ENCODE measurements around the gene PILRB. TPM values are rescaled to one million over a fixed set of nuclear protein-coding genes. Genes with fewer than 3 reads are reported as not detected.

Gene PILRB
- total RNA-seq, 1 experiment from 2014 or later: 60.2 TPM

- Histone ChIP-seq H4K20me1 (ENCODE audit: insufficient read depth) (no peaks in the 10 kb centered on the region), H3K9me3 (ENCODE audit: control insufficient read depth in 1 of 2, insufficient read depth in 1 of 2, low read depth in 1 of 2, low read length in 2 of 2) (no peaks in the 10 kb centered on the region), H3K4me2 (ENCODE audit: low read length) (no peak overlapping the region), H3K9me2 (ENCODE audit: insufficient read depth) (no peaks in the 10 kb centered on the region), H3K4me3 (replicated peaks in 1 of 2; ENCODE audit: low read depth in 1 of 2, low read length in 2 of 2) (no peak overlapping the region), H3K27me3 (ENCODE audit: insufficient read depth, low read length) (no peaks in the 10 kb centered on the region), H3K4me1 (ENCODE audit: control insufficient read depth in 1 of 2, insufficient read depth in 2 of 2, low read length in 2 of 2) (no peaks in the 10 kb centered on the region), H3K36me3 (ENCODE audit: control insufficient read depth in 1 of 2, insufficient read depth in 2 of 2, low read length in 2 of 2) (no peaks in the 10 kb centered on the region), H3K9ac (ENCODE audit: low read length) (no peak overlapping the region), H3K27ac (ENCODE audit: low read depth, low read length) (no peak overlapping the region), H3K79me2 (ENCODE audit: insufficient read depth, low read length) (no peaks in the 10 kb centered on the region), H2AFZ (ENCODE audit: low read depth, low read length, poor library complexity, severe bottlenecking) (no peak overlapping the region)
- no TSS peak for BruUV-seq (replicated peaks)
- no peak for ATAC-seq
- no peak for DNase-seq (ENCODE audit: low read depth, low spot score)
- TF ChIP-seq ZNF274 (IDR thresholded peaks at IDR 0.05; ENCODE audit: low read depth, low read length): no peak
- no peak for TF ChIP-seq EGR1 (IDR thresholded peaks at IDR 0.05; ENCODE audit: low read depth)
- no peak for TF ChIP-seq ELF1 (IDR thresholded peaks at IDR 0.05; ENCODE audit: borderline replicate concordance, low read depth)
- TF ChIP-seq MAX (IDR thresholded peaks at IDR 0.05): no peak
- TF ChIP-seq JUND (IDR thresholded peaks at IDR 0.05): no peak
- no peak for TF ChIP-seq CBX3 (IDR thresholded peaks at IDR 0.05; ENCODE audit: low read depth)
- no peak for TF ChIP-seq CEBPB (IDR thresholded peaks at IDR 0.05; ENCODE audit: low read depth)
- no peak for TF ChIP-seq CTCF (IDR thresholded peaks at IDR 0.05 in 2 of 3, conservative IDR thresholded peaks at IDR 0.05 in 1 of 3; ENCODE audit: borderline replicate concordance in 1 of 3, insufficient read depth in 1 of 3, low read depth in 2 of 3, low read length in 2 of 3)
- TF ChIP-seq RAD21 (IDR thresholded peaks at IDR 0.05; ENCODE audit: low read depth): no peak
- TF ChIP-seq ZBTB33 (IDR thresholded peaks at IDR 0.05; ENCODE audit: extremely low read depth, insufficient replicate concordance, low read length): no peak
- no peak for TF ChIP-seq SRF (IDR thresholded peaks at IDR 0.05; ENCODE audit: low read depth)
- no peak for TF ChIP-seq YY1 (IDR thresholded peaks at IDR 0.05; ENCODE audit: extremely low read depth, insufficient replicate concordance, low read depth, low read length)
- no peak for TF ChIP-seq FOSL1 (IDR thresholded peaks at IDR 0.05; ENCODE audit: low read depth)
- no peak for TF ChIP-seq SP1 (IDR thresholded peaks at IDR 0.05; ENCODE audit: low read depth)
- TF ChIP-seq EZH2 (IDR thresholded peaks at IDR 0.05): no peak
- no peak for TF ChIP-seq EZH2phosphoT487 (IDR thresholded peaks at IDR 0.05; ENCODE audit: borderline replicate concordance)
- TF ChIP-seq POLR2AphosphoS5 (IDR thresholded peaks at IDR 0.05; ENCODE audit: low read depth, low read length): no peak
- TF ChIP-seq REST (IDR thresholded peaks at IDR 0.05; ENCODE audit: low read depth): no peak
- POLR2A ChIA-PET: no interaction called here
- RAD21 ChIA-PET (ENCODE audit: low non-redundant PET in 1 of 2, low total read pairs in 2 of 2, uncharacterized antibody in 2 of 2, unreplicated experiment in 2 of 2): no interaction called here
- CTCF ChIA-PET: interaction anchor here (1.5 kb wide), 1 partner anchor 11 kb away, joined by 5 read pairs; no protein-coding TSS in a partner anchor
- intact Hi-C loops (cut with micrococcal nuclease): no loop called here
Observed at GRCh38 chr7:100396421-100396982, 38.6 kb downstream of the PILRB start.
